ENCODE data around the gene ST6GALNAC4.
A peak's percentile ranks its signal among the peaks of the same experiment; 100 is the strongest.

ST6GALNAC4 gene

DNA sequence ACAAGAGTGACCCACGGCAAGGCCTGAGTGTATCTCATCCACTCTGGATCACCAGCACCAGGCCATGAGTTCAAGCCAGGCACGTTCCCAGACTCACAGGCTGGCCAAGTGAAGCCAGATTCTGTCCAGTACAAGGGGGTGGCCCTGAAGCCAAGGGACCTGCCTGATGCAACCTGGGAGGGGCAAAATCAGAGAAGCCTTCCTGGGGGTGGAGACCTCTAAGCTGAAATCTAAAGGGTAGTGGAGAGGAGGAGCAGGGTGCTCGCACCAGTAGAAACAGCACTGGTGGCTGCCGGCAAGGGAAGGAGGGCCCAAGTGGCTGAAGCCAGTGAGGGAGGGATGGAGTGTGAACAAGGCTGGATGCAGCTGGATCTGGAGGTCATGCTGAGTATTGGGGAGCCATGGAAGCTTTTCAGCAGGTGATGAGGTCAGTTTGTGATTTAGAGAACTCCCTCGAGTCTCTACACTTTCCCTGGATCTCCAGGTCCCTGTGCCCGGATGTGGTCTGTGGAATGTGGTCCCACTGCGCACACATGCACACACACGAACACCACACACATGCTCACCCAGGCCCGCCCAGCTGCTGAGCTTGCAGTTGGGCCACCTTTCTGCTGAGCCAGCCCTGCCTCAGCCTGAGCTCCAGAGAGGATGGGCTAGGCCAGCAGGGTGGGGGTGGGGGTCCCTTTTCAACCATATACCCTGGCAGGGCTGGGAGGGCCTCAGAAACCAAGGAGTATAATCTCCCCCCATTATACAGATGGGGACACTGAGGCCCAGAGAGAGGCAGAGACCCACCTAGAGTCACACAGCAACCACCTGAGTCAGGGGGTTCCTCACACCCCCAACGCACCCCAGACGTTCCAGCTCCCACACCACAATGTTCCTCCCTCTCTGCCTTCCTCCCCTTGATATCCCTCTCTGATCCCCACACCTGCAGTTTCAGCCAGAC is 12.1 kb upstream of the ST6GALNAC4 start:
- no peak for DNase-seq

DNA sequence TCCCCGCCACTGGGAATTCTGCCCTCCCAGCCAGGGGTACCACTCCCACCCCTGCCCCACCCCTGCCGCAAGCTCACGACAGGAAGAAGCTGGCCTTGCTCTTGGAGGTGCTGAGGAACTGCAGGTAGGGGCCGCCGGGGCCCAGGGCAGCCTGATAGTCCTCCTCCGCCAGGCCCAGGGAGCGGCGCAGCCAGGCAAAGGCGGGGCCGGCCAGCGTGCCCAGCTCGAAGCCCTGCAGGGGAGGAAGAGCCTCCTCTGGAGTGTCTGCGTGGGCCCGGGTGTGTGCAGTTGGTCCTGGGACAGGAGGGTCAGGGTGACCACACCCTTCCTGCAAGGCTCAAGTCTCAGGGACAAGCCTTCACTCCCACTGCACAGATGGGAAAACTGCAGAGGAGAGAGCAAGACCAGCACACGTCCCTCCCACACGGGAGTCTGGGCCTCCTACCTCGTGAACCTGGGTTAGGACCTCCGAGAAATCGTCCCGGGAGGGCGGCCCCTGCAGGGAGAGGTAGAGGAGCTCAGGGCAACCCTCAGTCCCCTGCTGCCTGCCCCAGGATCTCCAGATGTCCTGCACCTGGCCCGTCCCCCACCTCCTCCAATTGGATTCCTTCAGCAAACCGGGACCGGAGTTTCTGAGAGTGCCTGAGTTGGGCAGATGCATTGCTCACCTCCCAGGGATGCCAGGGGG is 11.3 kb upstream of the ST6GALNAC4 start:
- DNase-seq: peak; percentile 69

DNA sequence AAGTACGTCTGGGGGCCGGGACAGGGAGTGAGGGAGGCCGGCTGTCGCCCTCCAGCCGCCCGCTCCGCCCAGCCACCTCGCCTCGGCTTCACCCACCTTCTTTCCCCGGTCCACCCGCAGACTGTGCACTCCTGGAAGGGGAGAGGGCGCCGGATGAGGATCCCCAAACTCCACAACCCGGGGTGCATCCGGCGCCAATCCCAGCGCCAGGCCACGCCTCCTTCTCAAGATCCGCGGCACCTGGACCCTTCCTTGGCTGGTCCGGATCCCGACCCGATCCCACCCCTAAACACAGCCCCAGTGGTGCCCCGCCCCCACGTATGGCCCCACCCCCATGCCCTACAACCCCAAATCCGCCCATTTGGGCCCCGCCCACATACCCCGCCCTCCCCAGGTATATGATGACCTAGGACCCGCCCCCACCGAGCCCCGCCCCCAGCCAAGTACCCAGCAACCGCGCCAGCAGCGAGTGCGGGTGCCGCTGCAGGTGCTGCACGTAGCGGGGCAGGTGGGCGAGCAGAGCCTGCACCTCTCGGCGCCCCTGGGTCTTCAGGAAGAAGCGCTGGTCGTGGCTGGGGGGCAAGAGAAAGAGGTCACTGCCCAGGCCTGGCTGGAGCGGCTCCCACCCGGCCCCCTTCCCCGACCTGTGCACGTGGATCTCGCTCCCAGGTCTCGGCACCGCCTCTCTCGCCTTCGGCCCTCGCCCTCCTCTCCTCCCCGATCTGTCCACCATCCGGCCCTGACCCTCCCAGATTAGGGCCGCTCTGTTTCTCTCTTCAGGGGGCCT is 10.6 kb upstream of the ST6GALNAC4 start:
- DNase-seq: peak; percentile 81

DNA sequence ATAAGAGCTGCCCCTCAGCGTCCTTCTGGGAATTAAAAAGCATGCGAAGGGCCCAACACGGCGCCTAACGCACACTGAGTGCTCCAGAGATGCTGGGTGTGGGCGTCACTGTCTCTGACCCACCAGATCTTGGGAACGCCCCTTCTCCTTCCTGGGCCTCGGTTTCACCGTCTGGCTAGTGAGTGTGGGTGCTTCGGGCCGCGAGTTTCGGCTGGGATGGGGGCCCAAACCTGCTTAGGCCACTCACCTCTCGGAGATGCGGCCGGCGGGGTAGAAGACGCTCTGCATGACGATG is 10.0 kb upstream of the ST6GALNAC4 start:
- DNase-seq: no peak

DNA sequence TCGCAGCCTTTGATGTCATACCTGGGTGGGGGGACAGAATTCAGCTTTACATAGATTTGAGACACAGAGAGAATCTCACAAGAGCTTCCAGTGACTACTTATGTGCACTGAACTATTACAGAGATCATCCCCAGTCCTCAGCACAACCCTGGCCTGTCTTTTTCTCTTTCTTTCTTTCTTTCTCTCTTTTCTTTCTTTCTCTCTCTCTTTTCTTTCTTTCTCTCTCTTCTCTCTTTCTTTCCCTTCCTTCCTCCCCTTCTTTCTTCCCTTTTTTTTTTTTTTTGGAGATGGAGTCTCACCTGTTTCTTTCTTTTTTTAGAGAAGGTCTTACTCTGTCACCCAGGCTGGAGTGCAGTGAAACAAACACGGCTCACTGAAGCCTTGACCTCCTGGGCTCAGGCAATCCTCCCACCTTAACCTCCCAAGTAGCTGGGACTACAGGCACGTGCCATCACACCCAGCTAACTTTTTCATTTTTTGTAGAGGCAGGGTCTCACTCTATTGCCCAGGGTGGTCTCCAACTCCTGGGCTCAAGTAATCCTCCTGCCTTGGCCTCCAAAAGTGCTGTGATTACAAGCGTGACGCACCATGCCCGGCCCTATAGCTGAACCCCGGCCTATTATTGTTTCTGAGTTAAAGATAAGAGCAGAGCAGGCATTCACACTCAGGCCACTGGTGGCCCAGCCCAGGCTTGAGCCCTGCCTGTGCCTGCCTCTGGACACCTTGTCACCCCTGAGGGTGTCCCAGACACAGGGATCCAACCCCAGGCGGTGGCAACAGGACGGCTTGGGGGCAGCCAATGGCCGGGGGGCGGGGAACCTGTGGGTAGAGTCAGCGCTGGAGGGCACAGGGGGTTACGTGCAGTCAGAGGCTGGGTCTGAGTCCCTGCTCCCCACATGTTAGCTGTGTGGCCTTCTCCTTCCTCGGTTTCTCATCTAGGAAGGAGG is 9.4 kb upstream of the ST6GALNAC4 start:
- no peak for DNase-seq

DNA sequence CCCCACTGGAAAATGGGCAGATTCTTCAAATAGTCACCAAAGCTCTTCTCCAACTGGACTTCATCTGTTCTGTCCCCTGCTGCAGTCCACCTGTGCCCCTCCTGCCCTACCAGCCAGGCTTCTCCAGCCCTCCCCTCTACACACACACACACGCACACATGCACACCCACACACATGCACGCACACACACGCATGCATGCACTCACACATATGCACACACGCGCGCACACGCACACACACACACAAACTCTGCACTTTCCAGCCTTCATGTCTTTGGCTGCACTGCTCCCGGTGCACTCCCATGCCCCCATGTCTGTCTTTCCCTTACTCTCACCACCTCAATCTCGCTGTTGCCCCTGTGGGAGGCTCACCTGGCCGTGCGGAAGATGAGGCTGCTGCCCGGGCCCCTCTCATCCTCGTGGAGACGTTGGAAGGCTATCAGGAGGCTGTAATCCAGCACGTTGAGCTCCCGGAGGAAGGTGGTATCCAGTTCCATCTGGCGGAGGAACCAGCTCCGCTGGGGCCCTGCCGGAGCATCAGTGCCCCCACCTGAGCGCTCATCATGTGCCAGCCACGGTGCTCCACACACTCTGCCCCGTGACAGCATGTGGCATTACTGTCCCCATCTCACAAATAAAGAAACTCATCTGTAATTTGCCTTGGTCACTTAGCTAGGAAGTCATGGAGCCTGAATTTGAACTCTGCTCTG is 8.0 kb upstream of the ST6GALNAC4 start:
- no peak for DNase-seq

DNA sequence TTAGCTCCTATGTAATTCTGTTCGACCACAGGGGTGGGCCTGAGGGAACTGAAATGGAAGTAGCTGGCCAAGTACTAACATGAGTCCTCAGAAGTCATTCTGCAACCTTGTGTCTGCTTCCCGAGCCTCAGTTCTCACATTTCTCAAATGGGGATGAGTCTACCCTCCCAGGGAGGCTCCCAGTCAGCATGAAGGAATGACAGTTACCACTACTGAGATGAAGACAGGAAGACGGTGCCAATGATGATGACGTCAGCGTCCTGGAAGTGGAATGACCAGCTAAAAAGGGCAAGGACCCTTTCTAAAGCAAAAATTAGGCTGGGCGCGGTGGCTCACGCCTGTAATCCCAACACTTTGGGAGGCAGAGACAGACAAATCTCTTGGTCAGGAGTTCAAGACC is 6.9 kb upstream of the ST6GALNAC4 start:
- no peak for DNase-seq

DNA sequence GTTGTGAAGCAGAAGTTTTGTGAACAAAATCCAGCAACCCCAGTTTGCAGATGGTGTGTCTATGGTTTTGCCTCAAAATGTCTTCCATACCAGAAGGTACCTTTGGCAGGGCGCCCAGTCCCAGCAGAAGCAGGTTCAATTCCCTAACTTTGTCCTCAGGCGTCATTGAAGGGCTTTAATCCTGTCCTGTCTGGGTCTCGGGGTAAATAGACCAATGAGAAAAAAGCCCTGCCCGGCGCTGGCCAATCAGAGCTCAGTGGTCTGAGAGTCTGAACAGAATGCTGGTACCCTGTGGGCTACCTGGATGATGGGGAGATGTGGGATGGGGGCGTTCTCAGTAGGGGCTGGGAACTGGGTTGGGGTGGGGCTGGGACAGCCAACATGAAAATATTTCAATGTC is 6.2 kb upstream of the ST6GALNAC4 start:
- DNase-seq: peak; percentile 87

DNA sequence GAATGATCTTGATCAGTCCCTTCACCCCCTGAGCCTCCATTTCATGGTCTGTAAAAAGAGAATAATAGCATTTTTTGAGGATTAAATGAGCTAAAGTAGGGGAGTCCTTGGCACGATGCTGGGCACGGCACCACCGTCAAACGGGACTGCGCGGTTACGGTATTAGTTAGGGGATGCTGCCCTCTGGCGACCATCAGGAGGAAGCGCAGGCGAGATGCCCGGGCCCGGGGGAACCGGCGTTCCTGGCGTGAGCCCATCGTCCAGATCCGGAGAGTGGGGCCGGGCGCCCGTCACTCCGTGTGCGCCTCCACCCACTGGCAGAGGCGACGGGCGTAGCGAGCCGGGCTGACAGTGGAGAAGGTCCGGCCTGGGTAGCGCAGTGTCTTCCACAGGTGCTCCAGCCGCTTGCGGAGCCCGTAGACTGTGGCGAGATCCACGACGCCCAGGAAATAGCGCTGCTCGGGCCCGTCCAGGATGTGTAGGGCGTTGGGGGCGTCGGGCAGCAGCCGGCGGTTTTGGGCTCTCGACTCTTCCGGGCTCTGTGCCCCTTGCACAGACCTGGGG is 4.8 kb upstream of the ST6GALNAC4 start:
- DNase-seq: peak; percentile 71

DNA sequence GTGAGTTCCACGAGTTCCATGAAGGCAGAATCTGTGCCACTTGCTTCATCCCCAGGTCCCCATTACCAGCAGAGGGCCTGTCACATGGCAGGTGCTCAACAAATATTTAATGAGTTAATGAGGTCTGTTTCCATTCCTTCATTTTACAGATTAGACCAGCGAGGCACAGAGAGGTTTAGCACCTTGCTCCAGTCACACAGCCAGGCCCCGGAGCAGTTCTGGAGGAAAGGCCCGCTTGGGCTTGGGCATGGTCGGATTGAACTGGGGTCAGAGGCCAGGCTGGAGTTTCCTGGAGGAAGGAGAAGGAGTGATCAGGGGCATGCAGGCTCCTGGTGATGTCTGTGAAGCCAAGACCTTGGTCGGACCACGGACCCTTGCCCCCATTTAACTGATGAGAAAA is 4.0 kb upstream of the ST6GALNAC4 start:
- DNase-seq: no peak

DNA sequence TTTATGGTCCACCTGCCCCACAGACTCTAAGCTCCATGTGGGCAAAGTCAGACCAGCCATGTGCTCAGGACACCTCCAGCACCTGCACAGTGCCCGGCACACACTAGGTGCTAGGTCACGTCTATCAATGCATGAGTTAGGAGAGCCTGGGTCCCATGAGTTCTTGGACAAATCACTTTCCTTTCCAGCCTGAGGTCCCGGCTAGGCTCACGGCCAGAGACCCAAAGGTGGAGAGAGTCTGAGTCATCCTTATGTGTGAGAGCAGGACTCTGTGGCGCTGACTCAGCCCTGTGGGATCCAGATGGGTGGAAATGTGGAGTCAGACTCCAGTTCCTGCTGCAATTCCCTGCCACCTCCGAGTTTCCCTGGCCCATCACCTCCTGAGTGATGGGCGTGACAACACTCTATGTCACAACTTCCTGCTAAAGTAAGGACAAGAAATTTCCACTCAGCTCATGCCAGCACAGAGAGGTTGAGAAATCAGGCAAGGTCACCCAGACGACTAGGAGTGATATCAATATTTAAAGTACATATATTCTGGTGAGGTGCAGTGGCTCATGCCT is 2.5 kb upstream of the ST6GALNAC4 start:
- DNase-seq: no peak

DNA sequence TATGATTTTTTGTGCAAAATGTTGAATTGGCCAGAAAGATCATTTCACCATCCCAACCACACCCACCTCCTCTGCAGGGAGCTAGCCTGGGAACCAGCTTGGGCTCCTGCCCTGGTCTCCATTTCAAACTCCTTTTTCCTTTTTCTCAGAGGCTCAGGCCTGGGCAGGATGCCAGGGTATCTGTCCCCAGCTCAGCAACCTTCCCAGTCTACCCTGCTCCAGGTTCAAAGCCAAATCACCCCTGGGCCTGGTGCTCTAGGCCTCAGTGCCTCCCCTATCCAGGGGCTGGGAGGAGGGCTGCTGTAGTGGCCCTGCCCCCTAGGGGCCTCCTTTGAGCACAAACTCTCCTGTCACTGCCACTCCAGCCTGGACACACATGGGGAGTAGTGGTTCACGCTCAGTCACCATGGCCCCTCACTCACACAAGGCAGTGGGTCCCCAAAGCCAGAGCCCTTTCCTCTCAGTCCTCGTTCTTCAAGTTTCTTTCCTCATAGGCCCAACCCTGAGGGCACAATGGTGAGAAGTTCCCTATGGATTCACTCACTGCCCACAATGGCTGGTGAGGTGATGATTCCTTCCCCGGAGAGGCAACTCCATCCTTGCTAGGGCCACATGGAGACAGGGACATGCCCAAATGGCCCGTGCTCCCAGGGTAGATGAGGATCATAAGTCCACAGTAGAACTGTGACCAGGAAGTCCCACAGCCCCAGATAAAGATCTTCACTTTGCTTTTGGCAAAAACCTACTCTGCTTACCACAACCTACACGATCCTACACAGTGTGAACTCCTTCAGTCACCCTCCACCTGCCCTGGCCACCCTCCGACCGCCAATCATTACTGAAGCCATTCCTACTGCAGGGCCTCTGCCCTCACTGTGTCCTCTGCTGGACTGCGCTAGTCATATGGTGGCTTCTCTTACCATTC is 1.6 kb upstream of the ST6GALNAC4 start:
- no peak for DNase-seq

DNA sequence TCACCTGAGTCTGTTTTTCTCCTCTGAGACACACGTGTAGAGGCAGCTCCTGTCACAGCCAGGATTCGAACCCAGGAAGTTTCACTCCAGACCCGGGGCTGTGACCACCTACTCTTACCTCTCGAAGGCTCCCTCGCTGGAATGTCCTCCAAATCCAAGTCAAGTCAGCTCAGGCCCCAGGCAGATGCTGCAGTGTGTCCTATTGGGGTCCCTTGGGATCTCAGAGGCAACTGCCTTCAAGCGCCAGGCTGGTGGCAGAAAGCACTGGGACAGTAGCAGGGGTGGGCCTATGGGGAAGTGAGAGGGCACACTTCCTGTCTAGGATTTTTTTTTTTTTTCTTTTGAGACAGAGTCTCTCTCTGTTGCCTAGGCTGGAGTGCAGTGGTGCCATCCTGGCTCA is 762 bp upstream of the ST6GALNAC4 start:
- no peak for DNase-seq

DNA sequence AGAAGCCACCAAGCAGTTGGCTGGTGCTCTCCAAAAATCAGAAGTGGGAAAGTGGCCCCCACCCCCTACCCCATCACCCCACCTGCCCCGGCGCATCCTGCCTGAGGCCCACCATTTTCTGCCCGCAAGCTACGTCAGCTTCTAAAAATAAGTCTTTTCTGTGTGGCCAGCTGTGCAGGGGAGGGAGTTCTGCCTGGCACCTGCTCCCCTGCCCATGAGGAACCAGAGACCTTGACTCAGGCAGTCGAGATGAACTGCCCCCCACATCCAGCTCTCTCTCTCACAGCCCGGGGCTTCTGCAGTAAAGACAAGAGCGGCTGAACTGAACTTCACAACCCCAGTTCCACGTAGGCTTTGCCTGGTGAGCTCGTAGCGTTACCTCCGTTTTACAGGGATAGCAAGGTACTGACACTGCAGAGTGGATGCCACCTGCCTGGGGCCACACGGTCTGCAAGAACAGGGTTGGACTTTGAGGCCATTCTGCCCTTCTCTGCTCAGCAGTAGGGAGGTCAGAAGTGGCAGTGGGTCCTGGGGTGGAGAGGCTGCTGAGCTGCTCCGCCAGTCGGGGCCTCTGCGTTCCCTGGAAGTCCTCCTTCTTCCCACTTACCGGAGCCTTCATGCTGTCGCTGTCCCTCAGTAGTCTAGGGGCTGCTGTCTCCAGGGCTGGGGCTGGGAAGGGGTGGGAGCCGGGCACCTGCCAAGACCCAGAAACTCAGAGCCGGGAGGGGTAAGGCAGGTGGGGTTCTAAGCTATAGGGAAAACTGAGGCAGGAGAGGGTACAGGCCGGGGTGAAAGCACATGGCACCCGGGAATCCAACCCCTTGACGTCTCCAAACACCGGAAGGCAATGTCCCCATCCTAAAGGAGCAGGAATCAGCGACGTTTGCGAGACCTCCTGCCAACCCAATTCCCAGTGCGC is 781 bp downstream of the ST6GALNAC4 start:
- DNase-seq: no peak

DNA sequence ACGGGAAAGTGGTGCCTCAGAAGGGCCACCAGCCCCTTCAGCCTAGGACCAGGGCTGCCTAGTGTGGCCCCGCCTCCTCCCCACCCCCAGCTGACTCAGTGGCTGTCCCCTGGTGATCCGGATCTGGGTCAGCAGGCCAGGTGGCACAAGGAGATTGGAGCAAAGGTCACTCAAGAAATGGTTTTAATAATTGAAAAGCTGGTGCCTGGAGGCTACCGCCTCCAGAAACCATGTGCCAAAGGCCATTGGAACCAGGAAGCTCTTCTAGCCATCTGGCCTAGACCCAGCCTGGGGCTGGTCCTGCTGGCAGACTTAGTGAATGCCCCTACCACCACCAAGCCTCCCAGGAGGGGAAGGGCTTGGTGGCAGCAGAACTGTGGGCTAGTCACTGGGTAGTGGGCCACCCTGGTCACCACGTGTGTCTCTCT is 1.5 kb downstream of the ST6GALNAC4 start:
- DNase-seq: no peak

DNA sequence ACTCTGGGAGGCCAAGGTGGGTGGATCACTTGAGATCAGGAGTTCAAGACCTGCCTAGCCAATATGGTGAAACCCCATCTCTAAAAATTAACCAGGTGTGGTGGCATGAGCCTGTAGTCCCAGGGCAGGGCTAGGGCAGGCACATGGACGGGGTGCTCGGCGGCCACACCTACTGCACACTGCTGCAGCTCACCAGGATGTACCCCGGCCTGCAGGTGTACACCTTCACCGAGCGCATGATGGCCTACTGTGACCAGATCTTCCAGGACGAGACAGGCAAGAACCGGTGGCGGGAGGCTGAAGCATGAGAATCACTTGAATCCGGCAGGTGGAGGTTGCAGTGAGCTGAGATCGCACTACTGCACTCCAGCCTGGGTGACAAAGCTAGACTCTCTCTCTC is 3.2 kb downstream of the ST6GALNAC4 start:
- DNase-seq: no peak

DNA sequence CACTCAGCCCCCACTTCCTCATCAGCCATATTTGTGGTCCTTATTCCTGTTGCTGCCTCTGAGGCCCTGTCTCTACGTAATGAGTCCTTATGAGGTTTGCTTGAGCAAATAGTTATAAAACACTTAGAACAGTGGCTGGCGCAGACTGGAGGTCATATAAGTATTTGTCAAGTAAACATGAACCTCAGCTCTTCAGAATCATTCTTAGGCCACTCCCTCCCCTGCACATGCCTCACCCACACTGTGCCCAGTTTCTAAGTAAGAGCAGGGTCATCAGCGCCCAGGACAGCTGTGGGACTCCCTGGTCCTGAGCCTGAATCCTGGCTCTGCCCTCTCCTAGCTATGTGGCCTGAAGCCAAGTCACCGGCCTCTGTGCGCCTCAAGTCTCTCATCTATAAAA is 4.0 kb downstream of the ST6GALNAC4 start:
- DNase-seq: peak; percentile 32

DNA sequence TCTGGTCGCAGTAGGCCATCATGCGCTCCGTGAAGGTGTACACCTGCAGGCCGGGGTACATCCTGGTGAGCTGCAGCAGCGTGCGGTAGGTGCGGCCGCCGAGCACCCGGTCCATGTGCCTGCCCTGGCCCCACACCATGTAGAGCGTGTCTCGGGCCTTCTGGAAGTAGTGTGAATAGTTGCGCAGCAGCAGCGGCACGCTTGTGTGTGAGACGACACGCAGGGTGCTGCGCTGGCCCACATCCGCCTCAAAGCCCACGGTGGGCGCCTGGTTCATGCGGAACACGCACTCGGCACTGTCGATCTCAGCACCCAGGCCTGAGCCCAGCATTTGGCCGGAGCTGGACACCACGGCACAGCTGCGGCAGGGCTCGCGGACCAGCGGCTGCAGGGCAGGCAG is 4.5 kb downstream of the ST6GALNAC4 start:
- DNase-seq: no peak
